WTC11 (cell line): ENCODE results near the gene CLCA2. TPM values are rescaled to one million over a fixed set of nuclear protein-coding genes. Genes with fewer than 3 reads are reported as not detected.

Experiments used
- total RNA-seq: library from RNA; stranded (reverse); gene quantifications from 3 replicates; pipeline ENCODE4 v1.2.3, GENCODE V29; 2021

The CLCA2 gene
- total RNA-seq, 1 experiment from 2014 or later = 0.07 TPM

Other genes with a start within 250 kb of the CLCA2 start
- gene ODF2L, start 27.8 kb upstream of the CLCA2 start, total RNA-seq = 24.4 to 31.0 TPM (median 30.2 TPM) in 3 replicates
- 0.07 to 0.14 TPM (median 0.11 TPM) in 3 replicates for gene CLCA1, start 44.8 kb downstream of the CLCA2 start, total RNA-seq
- gene CLCA4, start 122.9 kb downstream of the CLCA2 start, total RNA-seq = not detected in 3 replicates